LHCN-M2 (cell line): ENCODE results near the gene C9orf72. TPM values are rescaled to one million over a fixed set of nuclear protein-coding genes. Genes with fewer than 3 reads are reported as not detected.
A peak's percentile ranks its signal among the peaks of the same experiment; 100 is the strongest.
"Not testable (repeated sequence)": the region's sequence is repeated elsewhere in the genome, so short reads cannot be mapped to it uniquely, and the experiment has no call there.

Source experiments
- DNase-seq: peaks from one replicate; pipeline ENCODE4 v3.0.0-alpha.2; 2012; ENCODE audit warnings: low read depth
- total RNA-seq: library from RNA; depleted of rRNA; stranded (reverse); fragments of >200 nt; gene quantifications from 2 replicates; pipeline ENCODE4 v1.2.3, GENCODE V29; 2014; rRNA removed

C9orf72 gene
- total RNA-seq, 1 experiment from 2014 or later, result 4.9 TPM

DNA sequence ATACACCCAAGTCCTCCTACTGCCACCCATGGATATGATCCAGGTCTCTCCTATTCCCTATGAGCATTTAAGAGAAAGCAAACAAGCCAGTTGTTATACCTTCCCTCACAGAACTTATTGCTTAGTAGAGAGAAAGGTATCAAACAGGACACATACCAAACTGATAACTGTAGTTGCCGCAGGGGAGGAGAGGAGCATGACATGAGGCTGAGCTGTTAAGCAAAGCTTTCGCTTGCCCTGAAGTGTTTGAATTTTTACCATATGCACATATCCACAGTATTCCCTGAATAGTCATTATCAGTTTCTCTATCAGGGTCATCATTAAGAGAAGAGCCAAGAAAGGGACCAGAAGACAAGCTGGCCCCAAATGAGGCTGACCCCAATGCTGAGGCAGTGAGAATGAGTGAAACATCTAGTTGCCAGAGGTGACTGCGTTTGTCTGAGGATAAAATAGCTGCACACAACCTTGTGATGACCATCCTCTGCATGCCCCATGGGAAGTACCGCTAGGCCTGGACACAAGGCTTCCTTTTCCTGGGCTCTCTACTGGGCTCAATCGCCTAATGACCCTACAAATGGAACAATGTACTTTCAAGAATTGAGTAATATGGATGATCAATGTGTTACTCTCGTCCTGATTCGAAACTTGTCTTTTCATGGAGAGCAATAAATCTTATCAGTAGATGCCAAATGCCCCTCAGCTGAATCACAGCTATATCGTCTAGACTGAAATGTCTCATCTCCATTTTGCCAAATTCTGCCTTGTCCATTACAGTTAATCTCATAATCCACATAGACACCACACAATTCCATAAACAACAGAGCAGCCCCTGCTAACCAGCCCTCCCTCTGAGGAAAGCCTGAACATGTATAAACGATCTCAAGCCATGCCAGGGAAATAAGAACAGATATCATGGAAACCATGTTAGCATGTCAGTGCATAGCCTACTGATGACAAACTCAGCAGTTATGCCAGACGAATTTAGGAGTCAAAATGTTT lies 53.5 kb downstream of the C9orf72 start:
- no peak for DNase-seq

DNA sequence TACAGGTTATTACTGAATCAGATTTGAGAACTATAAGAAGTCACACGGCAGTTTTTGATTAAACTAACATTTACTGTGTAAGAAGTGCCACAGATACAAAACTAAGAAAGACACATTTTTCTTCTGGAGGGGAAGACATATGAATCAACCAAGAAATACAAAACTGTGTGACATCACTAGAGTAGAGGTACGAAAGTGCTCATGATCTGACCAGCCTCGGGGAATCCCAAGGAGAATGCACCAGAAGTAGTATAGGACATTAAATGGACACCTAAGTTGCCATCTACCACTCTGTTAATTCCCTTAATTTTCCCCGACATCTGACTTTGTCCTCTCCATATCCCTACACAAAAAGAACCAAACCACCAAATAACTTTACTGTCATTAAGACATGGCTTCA lies 54.5 kb downstream of the C9orf72 start:
- DNase-seq, result no peak

DNA sequence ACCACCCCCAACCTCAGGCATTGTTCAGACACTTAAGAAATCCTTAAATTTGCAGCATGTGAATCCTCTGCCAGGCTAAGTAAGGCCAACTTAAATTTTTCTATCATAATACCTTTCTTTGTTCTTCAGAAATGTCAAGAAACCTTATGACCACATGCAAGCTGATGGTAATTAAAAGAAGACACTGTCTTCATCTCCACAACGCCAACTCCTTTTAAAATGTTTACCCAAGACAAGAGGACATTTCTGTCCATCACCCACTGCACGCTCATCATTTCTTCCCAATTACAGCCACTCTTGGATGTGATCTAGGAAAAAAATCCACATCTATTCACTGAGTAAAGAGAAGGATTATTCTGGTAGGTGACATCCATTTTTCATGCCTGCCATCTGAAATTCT lies 55.3 kb downstream of the C9orf72 start:
- no peak for DNase-seq

DNA sequence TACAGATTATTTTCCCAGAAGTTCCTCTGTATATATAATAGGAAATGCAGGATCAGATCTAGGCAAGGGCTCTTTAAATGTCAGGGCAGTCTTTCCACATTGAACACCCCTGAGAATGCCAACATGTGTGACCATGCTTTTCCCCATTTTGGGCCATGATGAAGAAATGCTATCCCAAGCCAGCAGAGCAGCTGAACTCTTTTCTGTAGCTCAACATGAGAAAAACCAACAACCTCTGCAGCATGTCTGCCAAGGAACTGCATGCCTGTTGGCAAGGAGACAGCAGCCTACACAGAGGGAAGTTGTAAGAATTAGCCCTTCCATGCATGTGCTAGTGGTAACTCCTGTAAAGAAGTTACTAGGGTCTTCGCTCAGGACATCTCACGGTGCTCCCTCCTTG lies 58.7 kb downstream of the C9orf72 start:
- DNase-seq, result no peak

DNA sequence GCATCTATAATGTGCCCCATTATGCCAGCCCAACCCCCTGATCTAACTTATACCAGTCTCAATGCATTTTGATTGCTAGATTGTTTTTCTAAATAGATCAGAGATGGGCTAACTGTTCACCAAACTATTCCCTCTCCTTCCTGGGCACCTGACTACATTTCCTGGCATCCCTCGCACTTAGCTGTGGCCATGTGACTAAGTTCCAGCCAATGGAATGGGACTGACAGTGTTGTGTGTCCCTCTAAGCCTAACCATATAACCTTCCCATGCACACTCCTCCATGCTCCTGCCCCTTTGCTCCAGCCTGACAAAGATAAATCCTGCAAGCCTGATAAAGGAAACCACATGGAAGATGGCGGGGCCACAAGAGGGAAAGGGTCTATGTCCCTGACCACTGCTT lies 61.5 kb downstream of the C9orf72 start:
- no peak for DNase-seq

DNA sequence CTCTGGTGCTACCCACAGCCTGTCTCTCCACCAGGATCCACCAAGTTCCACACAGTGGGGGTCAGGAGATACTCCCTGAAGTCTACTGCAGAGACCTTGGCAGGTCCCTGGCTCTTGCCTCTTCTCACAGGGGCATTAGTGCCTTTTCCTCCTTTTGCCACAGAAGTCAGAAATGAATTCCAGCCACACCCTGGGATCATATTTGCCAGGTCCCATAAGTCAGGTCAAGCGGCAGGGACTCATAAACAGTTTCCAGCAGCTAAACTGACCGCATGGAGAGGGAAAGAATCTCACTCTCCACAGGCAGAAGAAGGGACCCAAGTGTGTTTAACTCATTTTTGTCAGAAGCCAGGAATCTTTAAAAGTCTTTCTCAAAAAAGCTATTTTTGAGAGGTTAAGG lies 62.5 kb downstream of the C9orf72 start:
- DNase-seq, result no peak

DNA sequence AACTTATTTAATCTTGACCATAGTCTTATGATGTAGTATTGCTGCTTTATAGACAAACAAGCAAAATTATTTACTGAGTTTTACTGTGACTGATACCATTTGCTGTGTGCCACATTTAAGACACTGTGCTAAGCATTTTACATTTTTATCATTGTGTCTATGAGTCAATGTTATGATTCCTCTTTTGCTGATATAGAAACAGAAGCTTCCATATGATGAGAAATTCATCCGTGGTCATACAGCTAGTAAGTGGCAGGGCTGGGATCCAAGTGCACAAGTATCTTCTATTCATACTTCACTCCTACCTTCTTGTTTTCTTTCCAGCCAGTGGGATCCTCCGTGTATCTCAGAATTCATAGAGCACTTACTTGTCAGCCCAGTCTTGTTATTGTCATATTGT lies 66.3 kb downstream of the C9orf72 start:
- no peak for DNase-seq

DNA sequence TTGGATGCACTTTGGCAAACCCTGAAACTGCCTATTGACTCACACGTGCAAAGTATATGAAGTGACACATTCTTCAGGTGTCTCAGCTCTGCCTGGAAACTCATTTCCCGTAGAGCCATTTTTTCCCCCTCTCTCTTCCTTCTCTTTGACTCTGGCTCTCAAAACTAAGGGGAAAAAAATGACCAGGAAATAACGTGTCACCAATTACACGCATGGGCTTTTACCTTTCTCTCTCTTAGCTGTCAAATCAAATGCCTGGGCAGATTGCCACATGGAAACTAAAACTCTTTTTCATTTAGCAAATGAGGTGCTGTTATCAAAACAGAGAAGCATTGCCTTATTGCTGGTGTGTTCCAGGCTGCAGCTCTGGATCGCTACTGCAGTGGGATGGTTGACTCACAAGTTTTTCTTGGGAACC lies 67.5 kb downstream of the C9orf72 start:
- DNase-seq, result no peak

DNA sequence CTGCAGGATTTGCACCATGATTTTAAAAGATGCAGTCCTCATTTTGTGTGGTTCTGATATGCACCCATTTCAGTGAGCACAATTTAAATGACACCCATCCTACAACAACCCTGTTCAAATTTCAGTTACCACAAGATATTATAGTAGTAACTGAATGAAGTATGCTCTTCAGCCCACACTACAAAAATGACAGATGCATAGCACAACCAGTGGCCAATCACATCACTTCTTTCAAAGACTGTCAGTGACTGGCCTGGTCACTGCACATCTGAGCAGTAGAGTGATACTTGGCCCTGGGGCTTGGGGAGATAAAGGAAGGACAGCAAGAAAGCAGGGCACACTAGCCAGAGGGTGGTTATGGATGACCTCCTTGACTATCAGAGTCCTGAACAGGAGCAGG lies 69.0 kb downstream of the C9orf72 start:
- no peak for DNase-seq

DNA sequence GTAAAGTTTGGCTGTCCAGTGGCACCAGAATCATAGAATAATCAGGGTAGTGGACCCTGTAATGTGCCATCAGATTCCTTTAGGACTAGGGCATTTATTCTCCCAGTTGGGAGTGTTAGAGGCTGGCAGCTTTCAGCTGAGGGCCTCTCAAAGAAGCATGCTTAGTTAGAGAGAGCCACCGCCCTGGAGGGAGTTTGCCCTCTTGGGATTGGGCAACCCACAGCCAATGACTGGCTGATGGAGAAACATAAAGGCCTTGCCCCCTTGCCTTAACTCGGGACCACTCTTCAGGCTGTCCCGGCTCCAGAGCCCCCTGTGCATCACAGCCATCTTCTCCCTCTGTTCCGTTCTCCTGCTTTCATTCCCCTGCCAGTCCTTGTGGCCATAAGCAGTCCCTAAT lies 69.7 kb downstream of the C9orf72 start:
- no peak for DNase-seq

DNA sequence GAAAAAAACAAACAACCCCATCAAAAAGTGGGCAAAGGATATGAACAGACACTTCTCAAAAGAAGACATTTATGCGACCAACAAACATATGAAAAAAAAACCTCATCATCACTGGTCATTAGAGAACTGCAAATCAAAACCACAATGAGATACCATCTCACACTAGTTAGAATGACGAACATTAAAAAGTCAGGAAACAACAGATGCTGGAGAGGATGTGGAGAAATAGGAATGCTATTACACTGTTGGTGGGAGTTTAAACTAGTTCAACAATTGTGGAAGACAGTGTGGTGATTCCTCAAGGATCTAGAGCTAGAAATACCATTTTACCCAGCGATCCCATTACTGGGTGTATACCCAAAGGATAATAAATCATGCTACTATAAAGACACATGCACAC lies 72.4 kb downstream of the C9orf72 start:
- DNase-seq, result not testable (repeated sequence)

DNA sequence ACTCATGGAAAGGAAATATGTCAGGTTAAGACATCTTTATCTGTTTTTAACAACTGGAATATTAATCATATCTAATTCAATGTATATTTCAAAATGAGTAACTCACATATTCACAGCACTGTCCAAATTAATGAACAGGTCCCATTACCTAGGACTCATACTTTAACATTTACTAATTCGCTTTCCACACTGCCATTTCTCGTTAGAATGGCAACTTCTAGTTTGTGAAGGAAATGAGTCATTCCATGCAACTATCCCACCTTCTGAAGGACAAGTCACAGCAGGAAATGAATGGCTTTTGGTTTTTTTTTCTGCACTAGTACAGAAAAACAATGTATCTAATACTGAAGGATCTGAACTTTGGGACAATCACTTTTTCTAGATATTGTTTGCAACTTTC lies 73.8 kb downstream of the C9orf72 start:
- DNase-seq, result peak; percentile 3

DNA sequence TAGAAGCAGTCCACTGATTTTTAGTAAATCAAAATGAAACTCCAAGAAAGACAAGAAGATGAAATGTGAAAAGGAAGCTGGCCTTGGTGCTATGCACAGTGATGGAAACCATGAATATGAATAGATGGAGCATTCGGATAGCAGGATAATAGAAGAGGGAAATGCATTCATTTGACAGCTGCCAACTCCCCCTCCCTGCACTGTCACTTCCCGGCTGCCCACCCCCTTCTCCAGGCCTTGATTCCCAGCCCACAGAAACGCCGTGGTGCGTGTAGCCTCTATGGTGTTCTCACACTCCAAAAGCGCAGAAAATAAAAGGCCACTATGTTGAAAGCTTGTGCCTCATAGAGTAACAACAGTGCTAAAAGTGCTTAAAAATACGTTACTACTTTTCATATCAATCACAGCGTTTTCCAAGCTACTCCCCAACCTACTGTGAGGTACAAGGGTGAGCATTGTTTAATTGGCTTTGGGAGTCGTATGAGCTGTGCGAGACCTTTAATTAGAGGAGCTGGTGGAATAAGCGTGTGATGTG lies 75.3 kb downstream of the C9orf72 start:
- DNase-seq, result no peak

Other genes starting within 250 kb of the C9orf72 start
- gene IFNK, start 49.2 kb downstream of the C9orf72 start, total RNA-seq, result not detected in 2 replicates
- gene MOB3B, start 43.7 kb downstream of the C9orf72 start, total RNA-seq, result under 0.01 TPM in 1 of 2 replicates, not detected in the other